Fibroblast of lung (primary cell): Measurements from ENCODE around the gene CXCR3. TPM values are rescaled to one million over a fixed set of nuclear protein-coding genes. Genes with fewer than 3 reads are reported as not detected.
"Not testable (repeated sequence)": the region's sequence is repeated elsewhere in the genome, so short reads cannot be mapped to it uniquely, and the experiment has no call there.

Source experiments
- DNase-seq, 2 donors: peaks; one replicate each; pipeline versions ENCODE4 v3.0.0 to v3.0.0-alpha.2; 2010; ENCODE audit warnings: low read depth in 2 of 2
- H2AFZ ChIP-seq: 2 replicates; pipeline ENCODE4 v1.5.1; 2012; ENCODE audit warnings: low read length, control low read depth, inconsistent platforms
- H3K27ac ChIP-seq: 2 replicates; pipeline ENCODE4 v1.5.1; 2011; ENCODE audit warnings: low read length, control low read depth; ENCODE audit not compliant: insufficient read depth
- H3K27me3 ChIP-seq: 2 replicates; pipeline ENCODE4 v1.5.1; 2011; ENCODE audit warnings: mild to moderate bottlenecking, low read length; ENCODE audit not compliant: control insufficient read depth, insufficient read depth
- H3K36me3 ChIP-seq: 2 replicates; pipeline ENCODE4 v1.5.1; 2011; ENCODE audit warnings: low read length; ENCODE audit not compliant: control insufficient read depth, insufficient read depth
- H3K4me1 ChIP-seq: 2 replicates; pipeline ENCODE4 v1.5.1; 2011; ENCODE audit warnings: low read length; ENCODE audit not compliant: control insufficient read depth, insufficient read depth; ENCODE audit errors: extremely low read depth
- H3K4me2 ChIP-seq: 2 replicates; pipeline ENCODE4 v1.5.1; 2011; ENCODE audit warnings: low read length, control low read depth; ENCODE audit not compliant: insufficient read depth; ENCODE audit errors: extremely low read depth
- H3K4me3 ChIP-seq, 4 experiments: fragments of 200-600 bp in 1 of 4; sonication (generic) in 1 of 4; replicated peaks in 1 of 4; 2 replicates each; pipeline ENCODE4 v1.5.1; 2011 to 2016; ENCODE audit warnings: low read length in 4 of 4, low read depth in 3 of 4, mild to moderate bottlenecking in 3 of 4, control low read depth in 2 of 4, inconsistent platforms in 1 of 4, mixed read lengths in 1 of 4; ENCODE audit not compliant: insufficient read depth in 1 of 4; ENCODE audit errors: control extremely low read depth in 1 of 4
- H3K79me2 ChIP-seq: 2 replicates; pipeline ENCODE4 v1.5.1; 2012; ENCODE audit warnings: mild to moderate bottlenecking, low read length, inconsistent platforms; ENCODE audit not compliant: control insufficient read depth, insufficient read depth
- H3K9ac ChIP-seq: 2 replicates; pipeline ENCODE4 v1.5.1; 2011; ENCODE audit warnings: mild to moderate bottlenecking, low read length, control low read depth; ENCODE audit not compliant: insufficient read depth
- H3K9me3 ChIP-seq: 2 replicates; pipeline ENCODE4 v1.5.1; 2012; ENCODE audit warnings: low read depth, low read length; ENCODE audit not compliant: control insufficient read depth, insufficient read depth
- H4K20me1 ChIP-seq: 2 replicates; pipeline ENCODE4 v1.5.1; 2011; ENCODE audit warnings: low read length; ENCODE audit not compliant: control insufficient read depth, insufficient read depth; ENCODE audit errors: extremely low read depth
- CTCF ChIP-seq, 2 donors: IDR thresholded peaks in 1 of 2; conservative IDR thresholded peaks in 1 of 2; 1 replicate in 1 of 2; 2 replicates in 1 of 2; pipeline ENCODE4 v1.5.1; 2011 to 2012; ENCODE audit warnings: low read length in 2 of 2, control low read depth in 1 of 2, inconsistent platforms in 1 of 2, low read depth in 1 of 2, mild to moderate bottlenecking in 1 of 2
- EZH2 ChIP-seq: IDR thresholded peaks from 2 replicates; pipeline ENCODE4 v1.5.1; 2012; ENCODE audit warnings: low read length, control low read depth, mild to moderate bottlenecking; ENCODE audit errors: missing control alignments
- polyA plus RNA-seq, 2 donors: library from polyadenylated mRNA; depleted of rRNA in 1 of 2; stranded (reverse) in 1 of 2; unstranded in 1 of 2; fragments of >200 nt; gene quantifications; 2 replicates each; pipeline ENCODE4 v1.2.1, GENCODE V29; 2011 to 2012; ENCODE audit warnings: missing spikeins in 1 of 2
- total RNA-seq: library from RNA; depleted of rRNA; stranded (reverse); fragments of >200 nt; gene quantifications from 2 replicates; pipeline ENCODE4 v1.2.1, GENCODE V29; 2014

The CXCR3 gene
- total and polyA plus RNA-seq, 2 donors (not counting 1 experiment from before 2014, with no cell fraction given), result not detected

- Histone ChIP-seq H3K79me2 (no peaks in the 10 kb centered on the region), H2AFZ (no peak overlapping the region), H3K36me3 (peaks cover 2% of the 10 kb centered on the region), H3K27me3 (no peaks in the 10 kb centered on the region), H3K4me1 (no peaks in the 10 kb centered on the region), H3K4me2 (no peak overlapping the region), H3K27ac (no peak overlapping the region), H3K9me3 (no peaks in the 10 kb centered on the region), H3K4me3 (no peak overlapping the region), H4K20me1 (no peaks in the 10 kb centered on the region), H3K9ac (no peak overlapping the region)
- DNase-seq, result no peak
- TF ChIP-seq EZH2 (no peak), CTCF (conservative IDR thresholded peaks at IDR 0.05 in 1 of 2, IDR thresholded peaks at IDR 0.05 in 1 of 2; ENCODE audit: low read depth in 1 of 2, low read length in 2 of 2) (no peak)
Measured at GRCh38 chrX:71599965-71600364, 18.3 kb downstream of the CXCR3 start.

GRCh38 chrX:71593210-71593609 lies 25.1 kb downstream of the CXCR3 start:
- not testable (repeated sequence) for H3K36me3 ChIP-seq

GRCh38 chrX:71586929-71587328 lies 31.4 kb downstream of the CXCR3 start:
- no peaks in the 10 kb centered on the region for H4K20me1 ChIP-seq
- no peaks in the 10 kb centered on the region for H3K79me2 ChIP-seq
- no peaks in the 10 kb centered on the region for H3K9me3 ChIP-seq
- no peaks in the 10 kb centered on the region for H3K27me3 ChIP-seq
- no peak overlapping the region for H2AFZ ChIP-seq
- no peak overlapping the region for H3K9ac ChIP-seq
- H3K4me3 ChIP-seq, result no peak overlapping the region
- no peaks in the 10 kb centered on the region for H3K4me1 ChIP-seq
- no peak for DNase-seq
- no peak overlapping the region for H3K27ac ChIP-seq
- TF ChIP-seq CTCF (conservative IDR thresholded peaks at IDR 0.05 in 1 of 2, IDR thresholded peaks at IDR 0.05 in 1 of 2; ENCODE audit: low read depth in 1 of 2, low read length in 2 of 2) (no peak), EZH2 (no peak)
- H3K36me3 ChIP-seq, result no peaks in the 10 kb centered on the region
- H3K4me2 ChIP-seq, result no peak overlapping the region

More at GRCh38 chrX:71593210-71593609, 25.1 kb downstream of the CXCR3 start:
- not testable (repeated sequence) for H3K9me3 ChIP-seq, H3K27ac ChIP-seq, H3K27me3 ChIP-seq, H3K4me2 ChIP-seq, H4K20me1 ChIP-seq, H2AFZ ChIP-seq, DNase-seq, H3K79me2 ChIP-seq, H3K9ac ChIP-seq, H3K4me3 ChIP-seq, H3K4me1 ChIP-seq
